HTR-8/SVneo (cell line): ENCODE measurements around the gene ZNF197.
"Not testable (repeated sequence)": the region's sequence is repeated elsewhere in the genome, so short reads cannot be mapped to it uniquely, and the experiment has no call there.

Experiments used
- DNase-seq: peaks from one replicate; pipeline ENCODE4 v3.0.0; 2011; ENCODE audit warnings: low spot score, mixed read lengths; ENCODE audit not compliant: insufficient read length
- FAIRE-seq: peaks from 2 replicates; lab custom pipeline; 2011; peaks lifted over from hg19 to GRCh38; lab: Jason Lieb, UNC

ZNF197 gene

DNA sequence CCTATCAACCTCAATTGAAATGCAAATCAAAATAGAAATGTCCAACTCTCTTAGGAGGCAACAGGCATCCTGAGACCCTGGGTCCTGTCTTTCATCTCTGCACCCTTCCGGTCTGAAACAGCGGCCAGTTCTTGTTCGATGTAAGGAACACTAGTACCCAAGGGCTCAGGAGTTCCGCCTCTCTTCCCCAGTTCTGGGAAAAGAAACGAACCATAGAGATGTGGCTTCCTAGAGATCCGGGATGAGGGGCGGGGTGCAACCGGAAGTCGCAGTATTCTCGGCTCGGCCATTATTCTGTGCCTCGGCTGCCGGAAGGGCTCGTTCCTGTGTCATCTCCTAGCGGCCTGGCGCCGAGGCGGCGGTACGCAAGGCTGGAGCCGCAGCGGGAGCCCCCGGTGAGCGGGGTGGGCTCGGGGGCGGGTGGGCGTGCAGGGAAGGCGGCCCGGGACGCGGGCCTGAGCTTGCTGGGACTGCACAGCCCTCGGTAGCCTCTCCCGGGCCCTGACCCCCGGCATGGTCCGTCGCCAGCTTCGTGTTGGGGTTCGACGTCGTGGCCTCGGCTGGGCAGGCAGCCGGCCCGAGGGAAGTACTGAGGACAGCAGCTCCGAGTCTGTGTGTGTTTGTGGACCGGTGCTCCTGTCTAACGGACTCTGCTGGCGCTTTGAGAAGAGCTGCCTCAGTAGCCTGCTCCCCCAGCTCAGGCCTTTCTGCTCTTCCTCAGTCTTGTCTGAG, at the start of gene ZNF197:
ZNF197 (plus strand) TSS at position 288 of the 732 bp plus-strand sequence. CDS start 4,119 bp downstream, outside the sequence.
- FAIRE-seq (peak; percentile 88), DNase-seq (peak; percentile 81)

DNA sequence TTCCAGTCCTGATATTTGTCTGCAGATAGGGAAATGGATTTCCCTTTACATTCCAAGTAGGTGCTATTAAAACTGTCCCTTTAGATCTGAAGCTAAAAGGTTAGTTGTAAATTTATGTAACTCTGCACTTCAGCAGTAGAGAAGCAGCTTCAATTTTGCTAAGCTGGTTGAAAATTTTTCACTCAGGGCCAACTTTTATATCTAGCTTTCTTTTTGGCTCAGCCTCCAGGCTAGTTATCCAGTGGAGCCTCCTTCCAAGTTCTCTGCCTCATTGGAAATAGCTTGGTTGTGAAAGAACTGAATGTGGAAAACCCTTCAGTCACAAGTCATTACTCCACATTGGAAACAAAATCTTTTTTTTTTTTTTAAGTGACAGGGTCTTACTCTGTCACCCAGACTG, 48.2 kb upstream of the ZNF197 start:
- no peak for DNase-seq
- FAIRE-seq: no peak

DNA sequence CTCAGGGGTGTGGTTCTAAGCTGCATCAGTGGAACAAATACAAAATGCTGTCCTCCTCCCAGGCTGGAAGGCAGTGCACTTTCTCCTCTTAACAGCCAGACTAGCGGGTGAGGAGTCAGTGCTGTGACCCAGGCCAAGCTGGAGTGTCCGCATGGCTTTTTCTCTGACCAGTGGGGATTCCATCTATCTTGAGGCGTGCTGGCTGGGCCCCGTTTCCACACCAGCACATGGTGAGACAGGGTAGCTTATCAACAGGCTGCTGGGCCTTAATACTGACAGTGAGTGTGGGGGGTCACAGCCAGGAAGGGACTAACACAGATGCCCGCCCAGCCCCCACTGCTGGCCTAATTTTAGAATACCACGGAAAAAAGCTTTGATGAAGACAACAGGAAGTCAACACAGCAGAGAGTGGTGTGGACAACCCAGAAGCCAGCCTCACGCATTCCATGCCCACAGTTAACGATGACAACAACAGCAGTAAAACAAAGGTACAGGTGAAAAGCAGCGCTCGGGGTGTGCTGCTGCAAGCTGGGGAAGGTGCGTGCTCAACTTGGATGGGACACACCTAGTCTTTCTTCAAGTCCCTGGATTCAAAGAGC, 47.4 kb upstream of the ZNF197 start:
- FAIRE-seq, DNase-seq: not testable (repeated sequence)

DNA sequence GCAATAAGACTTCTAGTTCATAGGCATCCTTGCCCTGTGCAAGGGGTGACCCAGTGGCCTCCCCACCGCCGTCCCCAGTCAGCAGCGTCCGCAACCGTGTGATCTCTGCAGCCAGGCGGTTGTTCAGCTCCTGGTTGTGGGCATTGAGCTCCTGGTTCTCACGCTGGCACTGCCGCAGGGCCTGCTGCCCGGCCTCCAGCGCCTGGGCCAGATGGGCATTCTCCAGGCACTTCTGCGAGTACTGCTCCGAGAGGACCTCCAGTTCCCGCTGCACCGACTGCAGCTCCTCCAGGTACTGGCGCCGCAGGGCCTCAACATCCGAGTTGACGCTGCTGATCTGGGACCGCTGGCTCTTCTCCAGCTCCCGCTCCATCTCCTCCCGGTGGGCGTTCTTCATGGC, 46.5 kb upstream of the ZNF197 start:
- DNase-seq, FAIRE-seq: not testable (repeated sequence)

DNA sequence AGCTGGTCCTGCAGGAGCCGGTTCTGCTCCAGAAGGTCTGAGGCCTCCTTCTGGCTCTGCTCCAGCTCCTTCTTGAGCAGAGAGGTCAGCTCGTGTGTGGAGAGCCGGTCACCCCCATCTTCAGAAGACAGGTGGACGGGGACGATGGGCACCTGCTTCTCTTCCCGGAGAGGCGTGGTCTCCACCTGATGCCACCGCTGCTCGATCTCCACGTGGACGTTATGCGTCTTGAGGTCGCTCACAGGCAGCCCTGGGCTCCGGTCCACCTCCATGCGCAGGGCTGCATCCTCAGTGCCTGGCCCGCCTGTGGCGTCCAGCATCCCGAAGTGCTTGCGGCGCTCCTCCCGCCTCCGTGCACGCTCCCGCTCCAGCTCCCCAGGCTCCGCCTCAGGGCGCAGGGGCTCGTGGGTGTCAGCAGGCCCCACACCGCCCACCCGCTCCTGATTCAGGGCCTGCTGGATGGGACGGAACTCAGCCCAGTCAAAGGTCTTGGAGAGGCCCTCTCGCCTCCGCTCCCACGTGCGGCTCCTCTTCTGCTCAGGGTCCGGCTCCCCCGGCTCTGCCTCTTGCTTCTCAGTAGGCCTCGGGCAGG, 45.8 kb upstream of the ZNF197 start:
- DNase-seq, FAIRE-seq: not testable (repeated sequence)

DNA sequence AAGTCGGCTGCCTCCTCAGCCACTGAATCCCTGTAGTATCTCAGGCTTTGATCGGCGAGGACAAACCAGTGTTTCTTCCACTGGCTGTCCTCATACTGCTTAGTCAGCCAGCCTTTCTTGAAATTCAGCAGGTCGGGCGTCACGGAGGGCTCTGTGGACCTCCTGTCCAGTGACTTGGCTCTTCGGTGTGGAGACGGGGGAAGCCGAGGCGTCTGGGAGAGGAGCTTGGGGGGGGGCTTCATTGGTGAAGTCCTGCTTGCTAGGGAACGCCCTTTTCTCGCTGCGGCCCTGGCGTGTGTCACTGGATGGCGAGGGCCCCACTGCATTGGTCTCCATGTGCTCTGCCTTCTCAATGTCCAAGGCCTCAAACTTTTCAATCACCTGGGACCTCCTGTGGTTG, 45.1 kb upstream of the ZNF197 start:
- not testable (repeated sequence) for FAIRE-seq, DNase-seq

DNA sequence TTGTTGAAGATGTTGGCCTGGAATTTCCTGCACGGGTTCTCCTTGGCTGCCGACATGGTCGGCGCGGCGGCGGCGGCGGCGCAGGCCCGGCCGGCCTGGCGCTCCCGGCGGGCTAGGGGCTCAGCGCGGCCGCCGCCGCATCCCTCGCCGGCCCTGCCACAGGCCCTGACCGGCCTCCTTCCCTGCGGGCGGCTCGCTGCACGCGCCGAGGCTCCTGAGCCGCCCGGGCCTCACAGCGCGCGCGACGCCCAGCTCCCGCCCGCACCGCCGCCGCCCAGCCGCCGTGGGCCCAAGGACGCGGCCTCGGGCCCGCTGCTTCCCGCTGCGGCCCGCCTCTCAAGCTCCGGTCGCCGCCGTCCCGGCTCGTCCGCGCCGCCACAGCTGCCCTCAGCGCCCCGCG, 43.9 kb upstream of the ZNF197 start:
- not testable (repeated sequence) for DNase-seq, FAIRE-seq

DNA sequence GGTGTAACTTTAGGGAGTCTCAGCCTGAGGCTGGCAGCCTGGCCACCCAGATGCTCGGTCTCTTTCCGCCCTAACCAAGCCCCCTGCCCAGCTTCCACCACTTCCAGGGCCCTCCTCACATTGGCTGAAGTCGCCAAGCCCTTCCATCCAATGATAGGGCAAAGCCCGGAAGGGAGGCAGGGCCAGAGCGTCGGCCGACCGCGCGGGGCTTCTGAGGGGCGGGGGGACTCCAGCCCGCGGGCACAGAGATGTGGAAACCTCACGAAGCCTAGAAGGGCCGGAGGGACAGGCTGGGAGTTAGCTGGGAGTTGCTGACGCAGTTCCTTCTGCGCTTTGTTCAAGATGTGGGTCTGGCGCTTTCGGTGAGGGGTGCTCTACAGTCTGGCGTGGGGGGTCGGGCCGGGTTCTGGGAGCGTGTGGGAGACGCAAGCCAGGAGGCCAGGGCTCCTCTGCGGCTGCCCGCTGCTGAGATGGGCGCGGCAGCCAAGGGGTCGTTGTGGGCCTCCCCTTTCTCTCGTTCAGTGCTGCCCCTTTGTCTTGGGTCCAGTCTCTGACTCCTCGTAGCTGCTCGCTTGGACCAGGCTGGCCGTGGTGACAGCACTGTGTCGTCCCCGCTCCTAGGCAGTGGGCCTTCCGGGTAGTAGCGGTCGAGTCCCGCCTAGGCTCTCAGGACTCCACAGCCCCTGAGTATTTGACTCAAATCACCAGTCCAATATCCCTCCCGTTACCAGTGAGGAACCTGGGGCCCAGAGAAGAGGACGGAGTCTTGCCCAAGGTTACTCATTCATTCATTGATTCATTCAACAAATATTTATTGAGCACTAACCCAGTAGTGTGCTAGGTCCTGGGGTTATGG, 40.0 kb upstream of the ZNF197 start, which contains the start of gene ZNF660:
ZNF660 (plus strand) TSS at position 319 of the 856 bp plus-strand sequence. CDS start 9,230 bp downstream, outside the sequence.
- FAIRE-seq: no peak
- DNase-seq: peak; percentile 58

DNA sequence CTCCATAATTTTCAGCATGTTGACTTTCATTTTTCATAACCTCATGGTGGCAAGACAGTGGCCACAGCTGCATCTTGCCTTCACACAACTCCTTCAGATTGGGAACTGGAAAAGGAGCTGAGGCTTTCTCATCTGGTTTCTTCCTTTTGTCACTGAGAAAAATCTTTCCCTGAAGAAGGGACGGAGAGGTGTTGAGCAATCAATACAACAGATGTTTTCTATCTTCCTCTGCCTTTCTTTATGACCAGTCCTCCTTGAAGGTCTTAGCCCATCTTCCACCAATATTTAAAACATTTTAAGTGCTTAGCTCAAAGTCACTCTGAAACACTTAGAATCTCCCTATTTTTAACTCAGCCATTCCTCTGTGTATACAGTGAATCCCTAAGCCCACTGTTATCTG, 28.2 kb upstream of the ZNF197 start:
- FAIRE-seq (no peak), DNase-seq (no peak)

DNA sequence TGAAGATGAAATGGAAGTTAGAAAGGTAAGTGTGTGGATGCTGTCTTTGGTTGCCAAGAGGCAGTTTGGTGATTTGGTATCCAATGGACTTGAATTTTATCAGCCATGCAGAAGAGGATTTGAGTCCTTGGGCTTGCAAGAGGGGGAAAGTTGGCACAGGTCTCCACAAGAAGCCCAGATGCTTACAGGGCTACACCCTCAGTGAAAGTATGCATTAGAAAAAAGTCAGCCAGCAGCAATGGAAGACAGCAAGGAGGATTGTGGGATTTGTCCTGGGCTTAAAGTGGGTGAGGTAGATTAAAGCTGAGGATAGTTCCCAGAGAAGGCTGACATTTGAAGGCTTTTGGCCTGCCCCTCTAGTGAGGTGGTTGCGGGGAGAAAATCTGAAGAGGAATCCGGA, 23.1 kb upstream of the ZNF197 start:
- no peak for FAIRE-seq

DNA sequence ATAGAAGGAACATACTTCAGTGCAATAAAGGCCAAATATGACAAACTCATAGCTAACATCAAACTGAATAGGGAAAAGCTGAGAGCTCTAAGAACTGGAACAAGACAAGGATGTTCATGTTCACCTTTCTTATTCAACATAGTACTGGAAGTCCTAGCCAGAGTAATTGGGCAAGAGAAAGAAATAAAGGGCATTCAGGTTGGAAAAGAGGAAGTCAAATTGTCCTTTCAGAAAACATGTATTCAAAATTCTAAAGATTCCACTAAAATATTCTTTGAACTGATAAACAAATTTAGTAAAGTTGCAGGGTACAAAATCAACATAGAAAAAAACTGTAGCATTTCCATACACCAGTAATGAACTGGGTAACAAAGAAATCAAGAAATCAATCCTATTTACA, 12.2 kb upstream of the ZNF197 start:
- no peak for DNase-seq
- FAIRE-seq: no peak

More for the DNA sequence above, 23.1 kb upstream of the ZNF197 start:
- DNase-seq: no peak

DNA sequence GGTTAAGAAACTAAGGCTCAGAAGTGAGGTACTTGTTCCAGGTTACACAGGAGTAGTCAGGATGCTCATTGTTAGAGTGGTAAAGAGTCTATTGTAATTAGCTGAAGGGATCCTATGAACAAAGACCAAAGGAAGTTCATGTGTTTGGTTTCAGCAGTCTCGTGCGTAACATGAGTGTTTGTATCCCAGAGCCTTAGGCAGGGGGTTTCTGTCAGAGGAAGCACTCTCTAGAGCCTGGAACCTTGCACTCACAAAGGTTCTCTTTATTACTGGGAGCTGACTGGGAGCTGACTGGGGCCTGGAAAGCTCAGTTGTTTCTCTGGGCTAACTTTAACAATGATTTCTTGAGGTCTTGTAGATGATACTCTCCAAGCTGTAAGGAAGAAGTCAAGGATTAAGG, 3.9 kb downstream of the ZNF197 start:
- FAIRE-seq (no peak), DNase-seq (no peak)

DNA sequence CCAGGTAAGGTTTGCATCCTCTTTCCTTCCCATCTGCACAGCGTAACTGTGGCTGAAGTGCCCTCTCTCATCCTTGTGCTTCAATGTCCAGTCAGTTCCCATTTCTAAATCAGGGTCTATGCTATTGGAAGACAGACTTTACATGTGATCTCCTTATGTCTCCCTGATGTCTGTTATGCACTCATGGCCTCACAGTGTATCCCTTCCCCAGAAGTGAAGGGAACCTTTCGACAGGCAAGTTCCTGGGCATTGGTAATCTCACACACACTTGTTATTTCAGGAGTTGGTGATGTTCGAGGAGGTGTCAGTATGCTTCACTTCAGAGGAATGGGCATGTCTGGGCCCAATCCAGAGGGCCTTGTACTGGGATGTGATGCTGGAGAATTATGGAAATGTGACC, 7.4 kb downstream of the ZNF197 start:
- FAIRE-seq: no peak

DNA sequence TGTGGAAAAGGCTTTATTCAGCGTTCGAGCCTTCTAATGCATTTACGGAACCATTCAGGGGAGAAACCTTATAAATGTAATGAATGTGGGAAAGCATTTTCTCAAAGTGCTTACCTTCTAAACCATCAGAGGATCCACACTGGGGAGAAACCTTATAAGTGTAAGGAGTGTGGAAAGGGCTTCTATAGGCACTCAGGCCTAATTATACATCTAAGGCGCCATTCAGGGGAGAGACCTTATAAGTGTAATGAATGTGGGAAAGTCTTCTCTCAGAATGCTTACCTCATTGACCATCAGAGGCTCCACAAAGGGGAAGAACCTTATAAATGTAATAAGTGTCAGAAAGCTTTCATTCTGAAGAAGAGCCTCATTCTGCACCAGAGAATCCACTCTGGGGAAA, 17.5 kb downstream of the ZNF197 start:
- DNase-seq (no peak), FAIRE-seq (no peak)

More for the DNA sequence above, 7.4 kb downstream of the ZNF197 start:
- no peak for DNase-seq

DNA sequence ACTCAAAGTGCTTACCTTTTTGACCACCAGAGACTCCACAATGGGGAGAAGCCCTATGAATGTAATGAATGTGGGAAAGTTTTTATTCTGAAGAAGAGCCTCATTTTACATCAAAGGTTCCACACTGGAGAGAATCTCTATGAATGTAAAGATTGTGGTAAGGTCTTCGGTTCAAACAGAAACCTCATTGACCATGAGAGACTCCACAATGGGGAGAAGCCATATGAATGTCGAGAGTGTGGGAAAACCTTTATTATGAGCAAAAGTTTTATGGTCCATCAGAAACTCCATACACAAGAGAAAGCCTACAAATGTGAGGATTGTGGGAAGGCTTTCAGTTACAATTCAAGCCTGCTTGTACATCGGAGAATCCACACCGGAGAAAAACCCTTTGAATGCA, 18.2 kb downstream of the ZNF197 start:
- DNase-seq (no peak), FAIRE-seq (no peak)

DNA sequence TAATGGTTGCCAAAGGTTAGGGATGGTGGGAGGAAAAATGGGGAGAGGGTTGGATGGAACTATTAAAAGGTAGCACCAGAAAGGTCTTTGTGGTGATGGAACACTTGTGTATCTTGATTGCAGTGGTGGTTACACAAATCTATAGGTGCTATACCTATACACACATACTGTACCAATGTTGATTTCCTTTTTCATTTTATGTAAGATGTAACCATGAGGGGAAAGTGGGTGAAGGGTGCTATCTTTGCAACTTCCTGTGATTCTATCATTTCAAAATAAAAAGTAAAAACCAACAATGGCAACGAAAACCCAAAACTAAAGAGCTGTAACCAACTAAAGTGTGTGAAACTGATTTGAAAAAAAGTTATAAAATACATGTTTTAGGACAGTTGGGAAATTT, 22.9 kb downstream of the ZNF197 start:
- FAIRE-seq: no peak
- DNase-seq: no peak

DNA sequence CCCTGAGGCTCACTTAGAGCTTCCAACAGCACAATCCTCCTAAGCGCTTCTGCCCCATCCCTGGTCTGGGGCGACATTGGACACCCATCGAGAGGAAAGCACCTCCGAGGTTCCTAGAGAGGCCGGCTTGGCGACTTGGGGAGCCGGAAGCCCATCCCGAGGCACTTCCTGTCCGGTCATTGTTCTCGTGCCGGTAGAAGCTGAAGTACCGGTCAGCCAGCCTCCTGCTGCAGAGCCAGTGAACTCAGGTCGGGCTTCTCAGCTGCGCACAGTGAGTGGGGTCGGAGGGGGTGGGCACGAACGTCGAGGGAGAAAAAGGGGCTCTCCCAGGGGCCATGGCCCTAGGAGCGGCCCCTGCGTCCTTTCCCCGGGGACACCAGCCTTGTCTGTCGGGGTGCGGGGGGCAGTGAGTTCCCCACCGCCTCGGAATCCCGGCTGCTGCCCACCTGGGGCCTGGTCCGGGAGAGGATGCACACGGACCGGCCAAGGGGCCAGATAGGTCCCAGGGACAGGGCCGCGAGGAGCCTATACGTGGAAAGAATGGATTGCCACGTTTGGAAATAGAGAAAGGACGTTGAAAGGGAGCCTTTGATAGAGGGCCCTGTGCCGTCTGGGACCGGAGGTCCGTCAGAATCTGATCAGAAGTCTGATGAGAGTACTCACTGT, 23.9 kb downstream of the ZNF197 start, which contains the start of gene ZNF35:
ZNF35 (plus strand) TSS at position 169 of the 666 bp plus-strand sequence. CDS start 2,336 bp downstream, outside the sequence.
- DNase-seq (peak; percentile 87), FAIRE-seq (peak; percentile 67)

DNA sequence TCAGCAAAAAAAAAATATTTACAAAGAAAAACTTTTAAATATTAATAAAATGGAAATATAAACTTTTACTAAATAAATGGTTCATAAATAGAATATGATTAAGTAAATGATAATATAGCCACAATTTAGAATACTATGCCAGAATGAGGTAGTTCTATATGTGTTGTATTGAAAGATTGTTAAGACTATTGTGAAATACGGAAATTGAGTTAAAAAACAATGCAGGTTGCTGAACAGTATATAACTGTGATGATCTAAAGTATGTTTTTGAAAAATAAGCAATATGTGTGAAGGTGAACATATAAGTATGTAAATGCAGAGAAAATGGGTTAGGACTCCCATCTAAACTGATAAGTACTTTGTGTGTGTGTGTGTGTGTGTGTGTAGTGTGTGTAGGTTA, 24.9 kb downstream of the ZNF197 start:
- FAIRE-seq (no peak), DNase-seq (no peak)

DNA sequence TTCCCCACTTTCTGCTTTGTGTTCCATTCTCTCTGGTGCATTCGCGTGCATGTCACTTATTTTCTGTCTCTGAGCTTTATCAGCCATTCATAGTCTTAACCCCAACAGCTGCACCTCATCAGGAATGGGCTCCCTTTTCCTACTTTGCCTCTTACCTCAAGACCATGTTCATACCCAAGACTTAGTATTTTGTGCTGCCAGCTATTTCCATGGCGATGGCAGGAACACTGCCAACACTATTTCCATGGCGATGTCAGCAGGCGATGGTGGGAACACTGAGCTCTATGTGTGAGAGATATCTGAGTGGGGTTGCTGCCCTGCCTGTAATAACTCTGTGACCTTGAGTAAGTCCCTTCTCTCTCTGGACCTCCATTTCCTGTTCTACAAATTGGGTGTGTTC, 29.2 kb downstream of the ZNF197 start:
- DNase-seq: no peak
- no peak for FAIRE-seq

DNA sequence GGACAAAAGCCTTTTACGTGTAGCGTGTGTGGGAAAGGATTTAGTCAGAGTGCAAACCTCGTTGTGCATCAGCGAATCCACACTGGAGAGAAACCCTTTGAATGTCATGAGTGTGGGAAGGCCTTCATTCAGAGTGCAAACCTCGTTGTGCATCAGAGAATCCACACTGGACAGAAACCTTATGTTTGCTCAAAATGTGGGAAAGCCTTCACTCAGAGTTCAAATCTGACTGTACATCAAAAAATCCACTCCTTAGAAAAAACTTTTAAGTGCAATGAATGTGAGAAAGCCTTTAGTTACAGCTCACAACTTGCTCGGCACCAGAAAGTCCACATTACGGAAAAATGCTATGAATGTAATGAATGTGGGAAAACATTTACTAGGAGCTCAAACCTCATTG, 34.2 kb downstream of the ZNF197 start:
- DNase-seq (no peak), FAIRE-seq (no peak)
